Retinal pigment epithelial cell (primary cell): ENCODE results near the gene SYT17.
A peak's percentile ranks its signal among the peaks of the same experiment; 100 is the strongest.

Experiments used
- DNase-seq: peaks from one replicate; pipeline ENCODE4 v3.0.0-alpha.2; 2010; ENCODE audit warnings: low read depth
- H3K4me3 ChIP-seq: 2 replicates; pipeline ENCODE4 v1.5.1; 2011; ENCODE audit warnings: mild to moderate bottlenecking, low read length, control low read depth, moderate library complexity
- TF ChIP-seq, protein P1 (sequence below): conservative IDR thresholded peaks from 2 replicates; pipeline ENCODE4 v1.5.1; 2011; ENCODE audit warnings: low read depth, low read length, control low read depth, inconsistent platforms

SYT17 gene

GRCh38 chr16:19164285-19164684, 3.8 kb upstream of the SYT17 start:
- TF ChIP-seq, protein P1, sequence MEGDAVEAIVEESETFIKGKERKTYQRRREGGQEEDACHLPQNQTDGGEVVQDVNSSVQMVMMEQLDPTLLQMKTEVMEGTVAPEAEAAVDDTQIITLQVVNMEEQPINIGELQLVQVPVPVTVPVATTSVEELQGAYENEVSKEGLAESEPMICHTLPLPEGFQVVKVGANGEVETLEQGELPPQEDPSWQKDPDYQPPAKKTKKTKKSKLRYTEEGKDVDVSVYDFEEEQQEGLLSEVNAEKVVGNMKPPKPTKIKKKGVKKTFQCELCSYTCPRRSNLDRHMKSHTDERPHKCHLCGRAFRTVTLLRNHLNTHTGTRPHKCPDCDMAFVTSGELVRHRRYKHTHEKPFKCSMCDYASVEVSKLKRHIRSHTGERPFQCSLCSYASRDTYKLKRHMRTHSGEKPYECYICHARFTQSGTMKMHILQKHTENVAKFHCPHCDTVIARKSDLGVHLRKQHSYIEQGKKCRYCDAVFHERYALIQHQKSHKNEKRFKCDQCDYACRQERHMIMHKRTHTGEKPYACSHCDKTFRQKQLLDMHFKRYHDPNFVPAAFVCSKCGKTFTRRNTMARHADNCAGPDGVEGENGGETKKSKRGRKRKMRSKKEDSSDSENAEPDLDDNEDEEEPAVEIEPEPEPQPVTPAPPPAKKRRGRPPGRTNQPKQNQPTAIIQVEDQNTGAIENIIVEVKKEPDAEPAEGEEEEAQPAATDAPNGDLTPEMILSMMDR: no peak
- no peak for DNase-seq

GRCh38 chr16:19165101-19165500, 2.9 kb upstream of the SYT17 start:
- DNase-seq: no peak
- TF ChIP-seq, protein P1: no peak
- H3K4me3 ChIP-seq: no peak overlapping the region

More at GRCh38 chr16:19164285-19164684, 3.8 kb upstream of the SYT17 start:
- H3K4me3 ChIP-seq: no peak overlapping the region

- TF ChIP-seq, protein P1: peak; percentile 6
- no peak overlapping the region for H3K4me3 ChIP-seq
- no peak for DNase-seq
Observed at GRCh38 chr16:19166500-19166899, 1.5 kb upstream of the SYT17 start.

GRCh38 chr16:19168371-19169081, 486 bp downstream of the SYT17 start:
- DNase-seq: no peak
- TF ChIP-seq, protein P1: no peak
- H3K4me3 ChIP-seq: peak overlapping the region; percentile 68

GRCh38 chr16:19169082-19169639, 1.1 kb downstream of the SYT17 start:
- peak overlapping the region; percentile 68 for H3K4me3 ChIP-seq
- TF ChIP-seq, protein P1: no peak
- no peak for DNase-seq

DNA sequence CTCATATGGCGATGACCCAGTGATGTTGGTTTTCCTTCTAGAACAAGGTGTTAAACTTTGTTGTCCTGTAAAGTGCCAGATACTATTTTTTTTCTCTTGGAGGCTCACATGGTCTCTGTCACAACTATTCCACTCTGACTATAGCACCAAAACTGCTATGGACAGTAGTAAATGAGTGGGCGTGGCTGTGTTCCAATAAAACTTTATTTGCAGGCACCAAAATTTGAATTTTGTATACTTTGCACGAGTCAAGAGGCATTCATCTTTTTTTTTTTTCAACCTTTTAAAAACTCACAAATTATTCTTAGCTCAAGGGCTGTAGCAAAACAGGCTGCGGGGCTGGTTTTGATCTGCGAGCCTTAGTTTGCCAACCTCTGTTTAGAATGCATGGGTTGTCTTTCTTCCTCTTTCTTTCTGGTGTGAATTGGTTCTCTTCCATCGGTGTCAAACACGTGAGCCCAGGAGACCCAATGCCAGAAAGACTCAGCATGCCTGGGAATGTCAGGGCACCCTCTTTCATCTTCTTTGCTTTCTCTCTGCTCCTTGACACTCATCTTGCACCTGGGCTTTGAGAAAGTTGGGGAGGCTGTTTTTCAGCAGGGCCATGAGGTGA, 2.1 kb downstream of the SYT17 start:
- H3K4me3 ChIP-seq: no peak overlapping the region
- TF ChIP-seq, protein P1: no peak

More for the DNA sequence above, 2.1 kb downstream of the SYT17 start:
- DNase-seq: no peak
